ENCODE results near the gene PPM1B. TPM values are rescaled to one million over a fixed set of nuclear protein-coding genes. Genes with fewer than 3 reads are reported as not detected.
A peak's percentile ranks its signal among the peaks of the same experiment; 100 is the strongest.

PPM1B gene
- total and polyA plus RNA-seq, 2 experiments from 2014 or later: 17.4 to 19.7 TPM

GRCh38 chr2:44148999-44149398 is 19.7 kb upstream of the PPM1B start:
- H3K4me3 ChIP-seq: no peak overlapping the region
- no peaks in the 10 kb centered on the region for H3F3A ChIP-seq (ENCODE audit: insufficient read depth)
- H3K9ac ChIP-seq: no peak overlapping the region
- no peak overlapping the region for H3K27ac ChIP-seq
- H3K4me1 ChIP-seq (ENCODE audit: insufficient read depth): no peaks in the 10 kb centered on the region
- TF ChIP-seq EZH2phosphoT487 (IDR thresholded peaks at IDR 0.05; ENCODE audit: insufficient read depth, low read depth) (no peak), EZH2 (IDR thresholded peaks at IDR 0.05; ENCODE audit: insufficient read depth, poor library complexity, severe bottlenecking) (no peak)
- no peaks in the 10 kb centered on the region for H3K79me2 ChIP-seq (ENCODE audit: insufficient read depth)
- in situ Hi-C loops (cut with MboI): no loop called here
- no peak overlapping the region for H2AFZ ChIP-seq
- no peaks in the 10 kb centered on the region for H3K9me2 ChIP-seq (ENCODE audit: insufficient read depth)
- no peak overlapping the region for H3K4me2 ChIP-seq (ENCODE audit: unreplicated experiment)
- 24 to 32% methylated on average over 1 of the region's 1 CpG for whole genome bisulfite sequencing, 2 experiments (ENCODE audit: low coverage in 1 of 2, low lambda C conversion rate in 2 of 2, missing lambda C conversion rate in 2 of 2)
- no peaks in the 10 kb centered on the region for H3K36me3 ChIP-seq (ENCODE audit: low read depth)
- no peaks in the 10 kb centered on the region for H3K9me3 ChIP-seq (ENCODE audit: low read depth)
- no peak for DNase-seq
- H3K27me3 ChIP-seq (replicated peaks; ENCODE audit: insufficient read depth): 0 out of 2 replicates have a peak, but pooled peaks cover 5% of the 10 kb centered on the region
- H4K20me1 ChIP-seq (ENCODE audit: insufficient read depth): no peaks in the 10 kb centered on the region

GRCh38 chr2:44150473-44150872 is 18.2 kb upstream of the PPM1B start:
- Histone ChIP-seq H3K4me1 (ENCODE audit: insufficient read depth) (no peaks in the 10 kb centered on the region), H3K79me2 (ENCODE audit: insufficient read depth) (no peaks in the 10 kb centered on the region), H4K20me1 (ENCODE audit: insufficient read depth) (no peaks in the 10 kb centered on the region), H3K4me2 (ENCODE audit: unreplicated experiment) (no peak overlapping the region), H2AFZ (no peak overlapping the region), H3K4me3 (no peak overlapping the region), H3K36me3 (ENCODE audit: low read depth) (no peaks in the 10 kb centered on the region), H3K9me2 (ENCODE audit: insufficient read depth) (no peaks in the 10 kb centered on the region), H3K27ac (no peak overlapping the region), H3K9ac (no peak overlapping the region), H3K27me3 (replicated peaks; ENCODE audit: insufficient read depth) (0 out of 2 replicates have a peak, but pooled peaks cover 5% of the 10 kb centered on the region), H3F3A (ENCODE audit: insufficient read depth) (no peaks in the 10 kb centered on the region), H3K9me3 (ENCODE audit: low read depth) (no peaks in the 10 kb centered on the region)
- in situ Hi-C loops (cut with MboI): no loop called here
- TF ChIP-seq EZH2 (IDR thresholded peaks at IDR 0.05; ENCODE audit: insufficient read depth, poor library complexity, severe bottlenecking): no peak
- no peak for TF ChIP-seq EZH2phosphoT487 (IDR thresholded peaks at IDR 0.05; ENCODE audit: insufficient read depth, low read depth)
- WGBS, 2 experiments (ENCODE audit: low coverage in 1 of 2, low lambda C conversion rate in 2 of 2, missing lambda C conversion rate in 2 of 2): 70 to 73% methylated on average over 3 of the region's 3 CpGs
- DNase-seq: no peak

DNA sequence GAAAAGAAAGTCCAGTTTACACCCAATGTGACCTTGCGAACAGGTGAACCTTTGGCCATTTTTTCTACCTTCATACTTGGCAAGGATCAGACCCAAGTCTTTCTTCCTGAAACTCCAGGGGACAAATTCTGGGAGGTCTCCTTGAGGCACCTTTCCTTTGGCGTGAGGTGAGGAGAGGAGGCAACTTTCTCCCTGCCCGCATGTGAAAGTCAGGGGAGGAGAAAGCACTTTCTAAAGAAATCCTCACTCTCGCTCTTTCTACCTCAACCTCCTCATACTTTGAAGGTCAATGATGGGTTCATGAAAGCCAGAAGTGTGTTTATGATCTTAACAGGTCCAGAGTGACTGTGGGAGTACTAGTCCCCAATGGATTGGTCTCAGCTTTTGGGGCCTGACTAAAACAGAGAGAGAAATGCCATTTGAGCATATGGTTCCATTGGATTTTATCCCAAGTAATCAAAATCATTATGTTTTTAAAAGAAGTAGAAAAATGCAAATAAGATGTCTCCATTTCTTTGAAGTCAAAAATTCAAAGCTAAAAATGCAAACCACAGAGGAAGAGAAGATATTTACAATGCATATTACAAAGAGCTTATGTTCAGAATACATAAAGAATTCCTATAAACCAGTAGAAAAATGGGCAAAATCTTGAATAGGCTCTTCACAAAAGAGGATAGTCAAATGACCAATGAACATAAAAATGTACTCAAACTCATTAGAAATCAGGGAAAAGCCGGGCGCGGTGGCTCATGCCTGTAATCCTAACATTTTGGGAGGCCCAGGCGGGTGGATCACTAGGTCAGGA is 15.6 kb upstream of the PPM1B start:
- no peak overlapping the region for H3K4me2 ChIP-seq (ENCODE audit: unreplicated experiment)
- no peaks in the 10 kb centered on the region for H3F3A ChIP-seq (ENCODE audit: insufficient read depth)
- H3K4me1 ChIP-seq (ENCODE audit: insufficient read depth): no peaks in the 10 kb centered on the region
- no peak overlapping the region for H3K9ac ChIP-seq
- no peak overlapping the region for H2AFZ ChIP-seq
- in situ Hi-C loops (cut with MboI): no loop called here
- no peak for TF ChIP-seq EZH2 (IDR thresholded peaks at IDR 0.05; ENCODE audit: insufficient read depth, poor library complexity, severe bottlenecking)
- no peak for TF ChIP-seq EZH2phosphoT487 (IDR thresholded peaks at IDR 0.05; ENCODE audit: insufficient read depth, low read depth)
- H3K9me3 ChIP-seq (ENCODE audit: low read depth): no peaks in the 10 kb centered on the region
- 0 out of 2 replicates have a peak, but pooled peaks cover 5% of the 10 kb centered on the region for H3K27me3 ChIP-seq (replicated peaks; ENCODE audit: insufficient read depth)
- H3K36me3 ChIP-seq (ENCODE audit: low read depth): no peaks in the 10 kb centered on the region
- H3K9me2 ChIP-seq (ENCODE audit: insufficient read depth): no peaks in the 10 kb centered on the region
- no peaks in the 10 kb centered on the region for H3K79me2 ChIP-seq (ENCODE audit: insufficient read depth)
- H3K27ac ChIP-seq: no peak overlapping the region
- no peaks in the 10 kb centered on the region for H4K20me1 ChIP-seq (ENCODE audit: insufficient read depth)
- 83% methylated on average over 8 of the region's 8 CpGs for WGBS, 2 experiments (ENCODE audit: low coverage in 1 of 2, low lambda C conversion rate in 2 of 2, missing lambda C conversion rate in 2 of 2)
- no peak overlapping the region for H3K4me3 ChIP-seq
- no peak for DNase-seq

DNA sequence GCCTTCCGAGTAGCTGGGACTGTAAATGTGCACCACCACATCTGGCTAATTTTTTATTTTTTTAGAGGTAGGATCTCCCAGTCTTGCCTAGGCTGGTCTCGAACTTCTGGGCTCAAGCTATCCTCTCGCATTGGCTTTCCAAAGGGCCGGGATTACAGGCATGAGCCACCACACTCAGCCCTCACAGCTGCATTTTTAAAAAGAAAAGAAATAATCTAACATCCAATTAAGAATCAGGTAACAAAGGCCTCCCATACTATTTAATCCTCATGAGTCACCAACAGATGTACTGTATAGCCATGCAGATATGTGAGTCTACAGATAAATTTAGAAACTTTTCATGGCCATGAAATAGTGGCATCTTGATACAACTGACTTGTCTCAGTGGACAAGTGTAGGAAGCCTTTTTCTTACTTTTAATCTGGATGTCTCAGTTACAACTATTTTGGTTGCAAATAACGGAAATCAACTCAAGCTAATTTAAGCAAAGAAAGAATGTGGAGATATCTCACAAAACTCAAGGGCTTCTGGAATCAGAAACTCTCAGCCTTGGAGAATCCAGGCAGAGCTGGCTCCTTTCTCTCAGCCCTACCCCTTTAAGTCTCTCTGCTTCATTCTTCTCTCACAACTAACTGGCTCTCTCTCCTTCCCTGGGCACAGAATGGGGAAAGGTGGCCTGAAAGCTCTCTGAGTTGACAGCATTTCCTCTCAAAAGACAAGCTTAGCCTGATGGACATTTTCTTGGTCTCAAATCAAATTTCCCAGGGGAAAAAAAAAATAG is 12.8 kb upstream of the PPM1B start:
- Histone ChIP-seq H3K4me3 (no peak overlapping the region), H3K79me2 (ENCODE audit: insufficient read depth) (no peaks in the 10 kb centered on the region), H3K27ac (no peak overlapping the region), H3K9me3 (ENCODE audit: low read depth) (no peaks in the 10 kb centered on the region), H4K20me1 (ENCODE audit: insufficient read depth) (no peaks in the 10 kb centered on the region), H3K36me3 (ENCODE audit: low read depth) (no peaks in the 10 kb centered on the region), H3K4me1 (ENCODE audit: insufficient read depth) (no peaks in the 10 kb centered on the region), H3K4me2 (ENCODE audit: unreplicated experiment) (no peak overlapping the region), H2AFZ (no peak overlapping the region), H3K9ac (no peak overlapping the region), H3F3A (ENCODE audit: insufficient read depth) (no peaks in the 10 kb centered on the region), H3K27me3 (replicated peaks; ENCODE audit: insufficient read depth) (no peaks in the 10 kb centered on the region), H3K9me2 (ENCODE audit: insufficient read depth) (no peaks in the 10 kb centered on the region)
- TF ChIP-seq EZH2 (IDR thresholded peaks at IDR 0.05; ENCODE audit: insufficient read depth, poor library complexity, severe bottlenecking): no peak
- TF ChIP-seq EZH2phosphoT487 (IDR thresholded peaks at IDR 0.05; ENCODE audit: insufficient read depth, low read depth): no peak
- in situ Hi-C loops (cut with MboI): no loop called here
- WGBS, 2 experiments (ENCODE audit: low coverage in 1 of 2, low lambda C conversion rate in 2 of 2, missing lambda C conversion rate in 2 of 2): 77 to 81% methylated on average over 5 of the region's 5 CpGs
- DNase-seq: peak; percentile 8

All from GM23248 (cell line).